ENCODE data around the gene LGALS9B.
"Not testable (repeated sequence)": the region's sequence is repeated elsewhere in the genome, so short reads cannot be mapped to it uniquely, and the experiment has no call there.

The LGALS9B gene

GRCh38 chr17:20440665-20441064, 26.7 kb downstream of the LGALS9B start:
- not testable (repeated sequence) for DNase-seq (ENCODE audit: low read depth)

GRCh38 chr17:20435166-20435565, 32.2 kb downstream of the LGALS9B start:
- DNase-seq (ENCODE audit: low read depth); H3K4me3 ChIP-seq (ENCODE audit: control insufficient read depth, low read depth, low read length): not testable (repeated sequence)

More at GRCh38 chr17:20440665-20441064, 26.7 kb downstream of the LGALS9B start:
- not testable (repeated sequence) for H3K4me3 ChIP-seq (ENCODE audit: control insufficient read depth, low read depth, low read length)

GRCh38 chr17:20433382-20433781, 34.0 kb downstream of the LGALS9B start:
- not testable (repeated sequence) for H3K4me3 ChIP-seq (ENCODE audit: control insufficient read depth, low read depth, low read length); DNase-seq (ENCODE audit: low read depth)

GRCh38 chr17:20427264-20427663, 40.1 kb downstream of the LGALS9B start:
- DNase-seq (ENCODE audit: low read depth); H3K4me3 ChIP-seq (ENCODE audit: control insufficient read depth, low read depth, low read length): not testable (repeated sequence)

- DNase-seq (ENCODE audit: low read depth); H3K4me3 ChIP-seq (ENCODE audit: control insufficient read depth, low read depth, low read length): not testable (repeated sequence)
These were observed 44.5 kb downstream of the LGALS9B start for GRCh38 chr17:20422826-20423225.

GRCh38 chr17:20418838-20419237, 48.5 kb downstream of the LGALS9B start:
- not testable (repeated sequence) for DNase-seq (ENCODE audit: low read depth); H3K4me3 ChIP-seq (ENCODE audit: control insufficient read depth, low read depth, low read length)

GRCh38 chr17:20417492-20418080, 49.8 kb downstream of the LGALS9B start:
- H3K4me3 ChIP-seq (ENCODE audit: control insufficient read depth, low read depth, low read length); DNase-seq (ENCODE audit: low read depth): not testable (repeated sequence)

GRCh38 chr17:20416381-20416911, 50.9 kb downstream of the LGALS9B start:
- not testable (repeated sequence) for H3K4me3 ChIP-seq (ENCODE audit: control insufficient read depth, low read depth, low read length); DNase-seq (ENCODE audit: low read depth)

- not testable (repeated sequence) for DNase-seq (ENCODE audit: low read depth); H3K4me3 ChIP-seq (ENCODE audit: control insufficient read depth, low read depth, low read length)
These were observed 51.9 kb downstream of the LGALS9B start for GRCh38 chr17:20415479-20415878.

GRCh38 chr17:20401306-20402022, 65.9 kb downstream of the LGALS9B start:
- H3K4me3 ChIP-seq (ENCODE audit: control insufficient read depth, low read depth, low read length), result not testable (repeated sequence)

GRCh38 chr17:20400559-20401305, 66.6 kb downstream of the LGALS9B start:
- H3K4me3 ChIP-seq (ENCODE audit: control insufficient read depth, low read depth, low read length); DNase-seq (ENCODE audit: low read depth): not testable (repeated sequence)

More at GRCh38 chr17:20401306-20402022, 65.9 kb downstream of the LGALS9B start:
- DNase-seq (ENCODE audit: low read depth), result not testable (repeated sequence)

Data from fibroblast of mammary gland (primary cell).